GM13977 (cell line): ENCODE results near the gene NUDT12.

Experiments used
- DNase-seq: peaks from one replicate; pipeline ENCODE4 v3.0.0; 2012; ENCODE audit warnings: low spot score
- in situ Hi-C: fragments of 300-500 bp; cut with MboI; formaldehyde crosslinking; loops from one replicate; pipeline ENCODE4 v1.12.0; 2022; ENCODE audit warnings: low sequenced_read_pairs, low pct_unique_long_range_greater_than_20kb, mixed read lengths, inconsistent platforms; ENCODE audit not compliant: unreplicated experiment
- TF ChIP-seq, protein P1 (sequence below): IDR thresholded peaks from 2 replicates; pipeline ENCODE4 v1.5.1; 2012; ENCODE audit warnings: mild to moderate bottlenecking, control low read depth; ENCODE audit not compliant: insufficient read depth; ENCODE audit errors: extremely low read depth, missing control alignments

The NUDT12 gene

DNA sequence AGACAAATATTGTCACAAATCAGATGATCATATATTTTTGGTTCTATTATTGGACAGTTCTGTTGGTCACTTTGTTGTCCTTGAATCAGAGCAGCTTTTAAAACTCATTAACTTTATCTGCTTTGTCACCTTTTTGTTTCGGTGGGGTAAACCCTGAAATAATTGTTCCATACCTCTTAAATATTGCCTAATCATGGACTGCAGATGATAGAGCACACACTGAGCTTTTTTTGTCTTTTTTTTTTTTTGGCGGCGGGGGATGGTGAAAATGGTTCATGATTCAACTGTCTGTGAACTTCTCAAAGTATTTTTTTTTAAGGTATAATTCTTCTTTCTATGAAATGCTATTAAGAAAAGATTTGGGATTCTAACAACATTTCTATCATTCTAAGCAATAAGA, 1.8 kb downstream of the NUDT12 start:
- in situ Hi-C loops = no loop called here
- TF ChIP-seq, protein P1, sequence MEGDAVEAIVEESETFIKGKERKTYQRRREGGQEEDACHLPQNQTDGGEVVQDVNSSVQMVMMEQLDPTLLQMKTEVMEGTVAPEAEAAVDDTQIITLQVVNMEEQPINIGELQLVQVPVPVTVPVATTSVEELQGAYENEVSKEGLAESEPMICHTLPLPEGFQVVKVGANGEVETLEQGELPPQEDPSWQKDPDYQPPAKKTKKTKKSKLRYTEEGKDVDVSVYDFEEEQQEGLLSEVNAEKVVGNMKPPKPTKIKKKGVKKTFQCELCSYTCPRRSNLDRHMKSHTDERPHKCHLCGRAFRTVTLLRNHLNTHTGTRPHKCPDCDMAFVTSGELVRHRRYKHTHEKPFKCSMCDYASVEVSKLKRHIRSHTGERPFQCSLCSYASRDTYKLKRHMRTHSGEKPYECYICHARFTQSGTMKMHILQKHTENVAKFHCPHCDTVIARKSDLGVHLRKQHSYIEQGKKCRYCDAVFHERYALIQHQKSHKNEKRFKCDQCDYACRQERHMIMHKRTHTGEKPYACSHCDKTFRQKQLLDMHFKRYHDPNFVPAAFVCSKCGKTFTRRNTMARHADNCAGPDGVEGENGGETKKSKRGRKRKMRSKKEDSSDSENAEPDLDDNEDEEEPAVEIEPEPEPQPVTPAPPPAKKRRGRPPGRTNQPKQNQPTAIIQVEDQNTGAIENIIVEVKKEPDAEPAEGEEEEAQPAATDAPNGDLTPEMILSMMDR = no peak
- no peak for DNase-seq

GRCh38 chr5:103546858-103547257, 15.7 kb downstream of the NUDT12 start:
- TF ChIP-seq, protein P1 = no peak
- in situ Hi-C loops = no loop called here
- DNase-seq = no peak

- TF ChIP-seq, protein P1 = no peak
- in situ Hi-C loops = no loop called here
- no peak for DNase-seq
Observed at GRCh38 chr5:103542441-103542840, 20.1 kb downstream of the NUDT12 start.

- TF ChIP-seq, protein P1 = no peak
- DNase-seq = no peak
Observed at GRCh38 chr5:103541569-103541968, 21.0 kb downstream of the NUDT12 start.

DNA sequence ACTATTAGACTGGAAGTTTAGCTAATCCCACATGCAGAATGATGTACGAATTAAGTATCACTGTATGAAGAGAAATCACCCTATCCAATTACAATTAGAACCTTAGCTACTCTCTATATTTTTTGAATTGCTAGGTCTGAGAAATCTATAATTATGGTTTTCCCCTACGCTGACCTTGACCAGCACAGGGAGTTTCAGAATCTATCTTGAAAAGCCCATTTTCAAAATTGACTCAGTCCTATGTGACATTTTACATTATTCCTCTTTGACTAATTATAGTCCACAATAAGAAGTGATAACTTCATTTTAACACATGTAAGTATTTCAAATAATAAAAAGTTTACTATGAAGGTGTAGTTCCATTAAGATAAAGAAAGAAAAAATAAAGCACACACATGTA, 21.5 kb downstream of the NUDT12 start:
- in situ Hi-C loops = no loop called here
- DNase-seq = no peak

More at GRCh38 chr5:103541569-103541968, 21.0 kb downstream of the NUDT12 start:
- in situ Hi-C loops = no loop called here

GRCh38 chr5:103539376-103540330, 22.9 kb downstream of the NUDT12 start:
- no peak for DNase-seq
- TF ChIP-seq, protein P1 = no peak
- in situ Hi-C loops = no loop called here

More for the DNA sequence above, 21.5 kb downstream of the NUDT12 start:
- TF ChIP-seq, protein P1 = no peak
